ENCODE data around the gene BCAN.
"Not testable (repeated sequence)": the region's sequence is repeated elsewhere in the genome, so short reads cannot be mapped to it uniquely, and the experiment has no call there.

The BCAN gene

GRCh38 chr1:156616463-156616862 is 25.5 kb upstream of the BCAN start:
- no peak for DNase-seq

GRCh38 chr1:156618853-156619581 is 22.9 kb upstream of the BCAN start, which contains the start of gene HAPLN2:
Gene HAPLN2, plus strand, starts transcription at chr1:156619415. Its CDS starts 4,076 bp downstream, at chr1:156623491.
- DNase-seq = no peak

GRCh38 chr1:156619582-156619955 is 22.3 kb upstream of the BCAN start:
- no peak for DNase-seq

GRCh38 chr1:156622581-156623297 is 19.2 kb upstream of the BCAN start:
- no peak for DNase-seq

- DNase-seq = no peak
Measured at GRCh38 chr1:156623946-156624813, 17.7 kb upstream of the BCAN start.

GRCh38 chr1:156624814-156625435 is 17.0 kb upstream of the BCAN start:
- DNase-seq = no peak

- no peak for DNase-seq
Measured at GRCh38 chr1:156625436-156626078, 16.4 kb upstream of the BCAN start.

- no peak for DNase-seq
Measured at GRCh38 chr1:156626079-156626438, 15.9 kb upstream of the BCAN start.

- DNase-seq = no peak
Measured at GRCh38 chr1:156627313-156627880, 14.5 kb upstream of the BCAN start.

- DNase-seq = no peak
Measured at GRCh38 chr1:156629823-156630449, 12.0 kb upstream of the BCAN start.

GRCh38 chr1:156631152-156631551 is 10.8 kb upstream of the BCAN start:
- DNase-seq = not testable (repeated sequence)

GRCh38 chr1:156632355-156632754 is 9.6 kb upstream of the BCAN start:
- no peak for DNase-seq

- DNase-seq = no peak
Measured at GRCh38 chr1:156638189-156638985, 3.5 kb upstream of the BCAN start.

- no peak for DNase-seq
Measured at GRCh38 chr1:156639601-156640101, 2.3 kb upstream of the BCAN start.

- DNase-seq = no peak
Measured at GRCh38 chr1:156640842-156641706, 843 bp upstream of the BCAN start.

- no peak for DNase-seq
Measured at GRCh38 chr1:156642265-156643048, 540 bp downstream of the BCAN start.

GRCh38 chr1:156643049-156643777 is 1.3 kb downstream of the BCAN start:
- DNase-seq = no peak

GRCh38 chr1:156643778-156644092 is 1.8 kb downstream of the BCAN start:
- DNase-seq = no peak
